ENCODE data around the gene PARD3B.

DNA sequence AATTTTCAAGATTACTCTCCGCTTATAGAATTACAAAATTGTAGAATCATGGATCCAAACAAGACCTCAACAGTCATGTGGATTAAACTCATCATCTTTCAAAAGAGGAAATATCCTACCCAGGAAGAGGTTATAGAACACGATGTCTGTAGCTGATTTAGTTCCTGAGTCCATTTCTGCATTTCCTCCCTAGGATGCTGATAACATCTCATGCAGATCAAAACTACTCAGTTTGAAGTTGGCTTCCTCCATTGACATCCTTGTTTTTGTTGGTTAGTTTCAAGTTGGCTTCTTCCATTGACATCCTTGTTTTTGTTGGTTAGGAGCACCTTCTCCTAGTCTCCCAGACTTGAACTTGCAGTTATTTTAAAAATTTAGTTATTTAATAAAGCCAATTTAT is 147.5 kb downstream of the PARD3B start:
- TF ChIP-seq, protein P1, sequence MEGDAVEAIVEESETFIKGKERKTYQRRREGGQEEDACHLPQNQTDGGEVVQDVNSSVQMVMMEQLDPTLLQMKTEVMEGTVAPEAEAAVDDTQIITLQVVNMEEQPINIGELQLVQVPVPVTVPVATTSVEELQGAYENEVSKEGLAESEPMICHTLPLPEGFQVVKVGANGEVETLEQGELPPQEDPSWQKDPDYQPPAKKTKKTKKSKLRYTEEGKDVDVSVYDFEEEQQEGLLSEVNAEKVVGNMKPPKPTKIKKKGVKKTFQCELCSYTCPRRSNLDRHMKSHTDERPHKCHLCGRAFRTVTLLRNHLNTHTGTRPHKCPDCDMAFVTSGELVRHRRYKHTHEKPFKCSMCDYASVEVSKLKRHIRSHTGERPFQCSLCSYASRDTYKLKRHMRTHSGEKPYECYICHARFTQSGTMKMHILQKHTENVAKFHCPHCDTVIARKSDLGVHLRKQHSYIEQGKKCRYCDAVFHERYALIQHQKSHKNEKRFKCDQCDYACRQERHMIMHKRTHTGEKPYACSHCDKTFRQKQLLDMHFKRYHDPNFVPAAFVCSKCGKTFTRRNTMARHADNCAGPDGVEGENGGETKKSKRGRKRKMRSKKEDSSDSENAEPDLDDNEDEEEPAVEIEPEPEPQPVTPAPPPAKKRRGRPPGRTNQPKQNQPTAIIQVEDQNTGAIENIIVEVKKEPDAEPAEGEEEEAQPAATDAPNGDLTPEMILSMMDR (IDR thresholded peaks at IDR 0.05): no peak
- TF ChIP-seq EP300 (IDR thresholded peaks at IDR 0.05): no peak
- TF ChIP-seq POLR2AphosphoS5 (IDR thresholded peaks at IDR 0.05): no peak

All from sigmoid colon (tissue), 4 donors.